HG03064 (cell line): ENCODE results near the gene CDKN2B.
"Not testable (repeated sequence)": the region's sequence is repeated elsewhere in the genome, so short reads cannot be mapped to it uniquely, and the experiment has no call there.

Experiments
- ATAC-seq: cut with Tn5 transposase; IDR thresholded peaks from one replicate; pipeline ENCODE4 v1.9.1; 2021; ENCODE audit warnings: low read depth; ENCODE audit not compliant: unreplicated experiment

Gene CDKN2B

GRCh38 chr9:21970800-21971640 is 38.1 kb downstream of the CDKN2B start:
- no peak for ATAC-seq

DNA sequence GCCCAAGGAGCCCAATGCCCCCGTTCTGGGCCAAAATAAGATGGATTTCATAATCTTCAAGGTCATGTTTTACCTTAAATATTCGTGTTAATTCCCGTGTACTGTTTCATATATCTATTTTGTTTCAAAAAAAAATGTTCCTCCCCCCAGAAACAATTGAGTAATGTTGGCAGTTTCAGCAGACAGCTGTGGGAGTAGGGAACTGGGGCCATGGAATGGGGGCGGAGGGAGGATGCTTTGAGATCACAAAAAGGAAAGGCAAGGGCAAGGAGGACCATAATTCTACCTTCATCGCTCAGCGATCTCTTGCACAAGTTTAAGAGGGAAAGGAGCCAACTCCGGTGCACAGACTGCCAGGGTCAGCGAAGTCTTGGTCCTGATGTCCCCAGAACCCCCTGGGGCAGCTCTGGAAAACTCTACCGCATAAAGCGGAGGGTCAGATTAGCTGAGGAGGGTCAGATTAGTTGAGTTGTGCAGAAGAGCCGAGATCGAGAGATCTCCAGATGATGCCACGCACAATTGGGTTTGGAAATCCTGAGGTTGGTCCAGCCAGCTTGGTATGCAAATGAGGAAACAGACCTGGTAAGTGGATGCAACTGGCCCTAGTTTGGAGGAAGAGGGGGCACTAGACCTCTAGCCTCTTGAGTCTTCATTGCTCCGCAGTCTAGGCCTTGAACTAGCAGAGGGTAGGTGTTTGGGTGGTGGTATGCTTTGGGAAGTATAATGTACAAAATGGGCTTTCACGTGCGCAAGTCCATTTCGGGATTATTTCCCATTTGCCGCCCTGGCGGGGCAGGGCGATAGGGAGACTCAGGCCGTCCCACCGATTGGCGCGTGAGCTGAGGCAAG is 38.9 kb downstream of the CDKN2B start:
- ATAC-seq: no peak

GRCh38 chr9:21969011-21969940 is 39.8 kb downstream of the CDKN2B start:
- ATAC-seq: no peak

DNA sequence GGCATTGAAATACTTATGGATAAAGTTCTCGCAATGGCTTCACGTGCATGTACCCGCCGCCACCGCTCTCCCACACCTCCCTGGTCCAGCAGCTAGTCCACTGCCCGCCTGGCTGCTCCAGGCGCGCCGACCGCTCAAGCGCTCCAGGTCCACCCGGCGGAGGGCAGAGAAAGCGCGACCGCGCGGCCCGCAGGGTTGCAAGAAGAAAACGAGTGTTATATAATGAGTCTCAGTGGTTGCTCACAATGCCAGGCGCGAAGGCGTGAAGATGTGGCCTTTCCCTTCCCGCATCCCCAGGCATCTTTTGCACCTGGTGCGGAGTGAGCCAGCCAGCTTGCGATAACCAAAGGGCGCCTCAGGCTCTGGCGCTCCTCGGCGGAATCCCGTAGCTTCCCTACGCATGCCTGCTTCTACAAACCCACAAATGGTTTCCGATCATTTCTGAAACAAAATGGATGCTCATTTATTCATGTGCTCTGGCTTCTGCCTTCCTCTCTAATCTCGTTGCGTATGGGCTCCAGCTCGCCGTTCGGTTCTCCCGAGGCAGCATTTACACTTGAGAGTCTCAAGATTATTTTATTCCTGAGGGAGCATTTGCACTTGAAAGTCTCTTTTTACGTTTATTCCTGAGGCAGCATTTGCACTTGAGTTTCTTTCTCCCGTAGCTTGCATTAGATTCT is 40.6 kb downstream of the CDKN2B start:
- no peak for ATAC-seq

DNA sequence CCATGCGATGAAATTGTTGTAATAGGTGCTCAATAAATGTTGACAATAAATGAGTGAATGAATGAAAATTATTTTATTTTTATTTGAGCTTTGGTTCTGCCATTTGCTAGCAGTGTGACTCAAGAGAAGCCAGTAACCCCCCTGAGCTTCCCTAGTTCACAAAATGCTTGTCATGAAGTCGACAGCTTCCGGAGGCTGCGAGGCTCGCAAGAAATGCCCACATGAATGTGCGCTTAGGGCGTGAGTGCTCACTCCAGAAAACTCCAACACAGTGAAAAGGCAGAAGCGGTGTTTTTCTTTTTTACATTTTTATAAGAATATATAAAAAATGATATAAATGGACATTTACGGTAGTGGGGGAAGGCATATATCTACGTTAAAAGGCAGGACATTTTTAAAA is 41.4 kb downstream of the CDKN2B start:
- ATAC-seq: no peak

- ATAC-seq: no peak
Measured at GRCh38 chr9:21967169-21967568, 41.9 kb downstream of the CDKN2B start.

DNA sequence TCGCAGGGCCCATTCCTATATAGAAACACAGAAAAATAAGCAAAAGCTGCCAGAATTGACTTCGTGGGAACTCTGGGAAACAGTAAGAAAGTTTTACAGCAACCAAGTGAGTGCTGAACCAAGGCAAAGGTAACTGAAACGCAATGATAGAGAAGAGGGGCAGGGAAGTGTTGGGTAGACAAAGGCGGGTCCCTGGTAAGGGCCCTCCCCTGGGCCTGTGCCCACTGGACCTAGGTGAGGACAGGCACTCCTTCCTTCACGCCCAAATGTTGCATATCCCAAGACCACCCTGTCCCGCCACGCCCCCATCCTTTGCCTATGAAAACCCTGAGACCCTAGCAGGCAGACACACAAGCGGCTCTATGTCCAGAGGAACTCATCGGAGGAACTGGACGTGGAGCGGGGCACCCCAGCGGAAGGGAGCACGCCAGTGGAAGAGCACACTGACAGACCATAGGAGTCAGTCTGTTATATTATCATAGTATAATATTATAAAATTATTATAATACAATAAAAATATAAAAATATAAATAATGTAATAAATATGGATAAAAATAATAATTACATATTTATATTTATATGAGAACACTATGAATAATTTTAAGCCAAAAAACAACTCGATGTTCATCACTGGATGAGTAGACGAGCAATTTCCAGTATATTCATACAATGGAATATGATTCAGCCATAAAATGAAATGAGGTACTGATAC is 42.8 kb downstream of the CDKN2B start:
- no peak for ATAC-seq

DNA sequence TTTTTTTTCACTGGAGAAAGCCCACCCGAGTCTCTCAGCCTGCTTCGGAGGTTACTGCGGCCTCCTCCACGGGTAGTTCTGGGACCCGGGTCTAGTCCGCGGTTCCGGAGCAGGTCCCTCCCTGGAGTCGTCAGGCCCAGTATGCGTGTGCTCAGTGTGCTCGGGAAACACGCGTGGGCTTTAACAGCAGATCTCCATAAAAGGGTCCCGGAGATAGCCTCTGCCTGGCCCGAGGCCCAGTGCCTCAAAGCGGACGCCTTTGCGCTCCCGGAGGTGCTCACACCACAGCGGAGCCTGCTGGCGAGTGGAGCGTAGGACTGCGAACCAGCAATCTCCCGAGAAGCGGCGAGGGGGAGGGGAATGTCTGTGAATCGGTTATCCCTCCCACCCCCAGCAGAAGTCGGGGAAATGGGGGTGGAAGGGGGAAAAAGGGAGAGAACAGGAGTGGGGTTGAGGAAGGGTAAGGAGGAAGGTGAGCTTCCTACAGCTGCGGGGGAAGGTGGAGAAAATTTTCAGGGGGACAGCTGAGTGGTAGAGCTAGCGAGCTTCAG is 43.6 kb downstream of the CDKN2B start:
- ATAC-seq: peak; percentile 80

DNA sequence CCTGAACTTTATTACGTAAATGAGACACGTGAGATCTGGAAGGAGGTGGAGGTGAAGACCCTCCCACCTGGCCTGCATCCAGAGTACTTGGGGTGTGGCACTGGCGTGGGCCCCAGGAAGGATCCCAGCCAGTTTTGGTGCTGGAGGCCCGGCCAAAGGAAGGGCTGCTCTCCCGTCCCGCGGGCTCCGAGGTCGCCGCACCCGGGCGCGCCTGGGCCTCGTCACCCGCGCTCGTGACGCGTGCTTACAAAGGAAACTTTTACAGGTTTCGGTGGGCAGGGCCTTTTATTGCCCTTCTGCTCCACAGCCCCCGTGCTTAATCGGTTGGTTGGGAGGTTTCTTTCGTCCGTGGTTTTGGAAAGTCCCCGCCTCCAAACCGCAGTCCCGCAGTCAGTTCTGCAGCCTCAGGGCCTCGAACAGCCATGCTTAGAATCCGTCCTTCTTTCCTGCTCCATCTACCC is 44.1 kb downstream of the CDKN2B start:
- peak; percentile 54 for ATAC-seq

GRCh38 chr9:21961569-21961968 is 47.5 kb downstream of the CDKN2B start:
- no peak for ATAC-seq

DNA sequence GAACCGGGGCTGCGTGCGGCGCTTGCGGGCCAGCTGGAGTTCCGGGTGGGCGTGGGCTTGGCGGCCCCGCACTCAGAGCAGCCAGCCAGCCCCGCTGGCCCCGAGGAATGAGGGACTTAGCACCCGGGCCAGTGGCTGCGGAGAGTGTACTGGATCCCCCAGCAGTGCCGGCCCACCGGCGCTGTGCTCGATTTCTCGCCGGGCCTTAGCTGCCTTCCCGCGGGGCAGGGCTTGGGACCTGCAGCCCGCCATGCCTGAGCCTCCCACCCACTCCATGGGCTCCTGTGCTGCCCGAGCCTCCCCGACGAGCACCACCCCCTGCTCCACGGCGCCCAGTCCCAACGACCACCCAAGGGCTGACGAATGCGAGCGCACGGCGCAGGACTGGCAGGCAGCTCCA is 49.8 kb downstream of the CDKN2B start:
- ATAC-seq: not testable (repeated sequence)

DNA sequence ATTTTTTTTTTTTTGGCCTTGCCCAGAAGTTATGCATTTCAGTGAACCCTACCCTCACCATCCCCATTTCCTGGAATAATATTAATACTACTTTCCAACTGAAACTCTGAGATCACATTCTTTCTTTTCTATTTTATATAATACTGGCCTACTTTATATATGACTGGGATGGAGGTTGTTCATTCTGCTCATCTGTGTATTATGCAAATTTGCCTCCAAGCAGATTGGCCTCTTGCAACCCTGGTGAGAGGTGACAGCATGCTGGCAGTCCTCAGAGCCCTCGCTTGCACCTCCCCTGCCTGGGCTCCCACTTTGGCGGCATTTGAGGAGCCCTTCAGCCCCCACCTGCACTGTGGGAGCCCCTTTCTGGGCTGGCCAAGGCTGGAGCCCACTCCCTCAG is 50.3 kb downstream of the CDKN2B start:
- ATAC-seq: no peak
